ENCODE results near the gene TACC2.

TACC2 gene

GRCh38 chr10:122182308-122182707 is 193.3 kb downstream of the TACC2 start:
- no peak overlapping the region for H3K4me3 ChIP-seq (replicated peaks; ENCODE audit: low read depth, low read length)
- DNase-seq (ENCODE audit: extremely low read depth, low read depth): no peak
- TF ChIP-seq, protein P1, sequence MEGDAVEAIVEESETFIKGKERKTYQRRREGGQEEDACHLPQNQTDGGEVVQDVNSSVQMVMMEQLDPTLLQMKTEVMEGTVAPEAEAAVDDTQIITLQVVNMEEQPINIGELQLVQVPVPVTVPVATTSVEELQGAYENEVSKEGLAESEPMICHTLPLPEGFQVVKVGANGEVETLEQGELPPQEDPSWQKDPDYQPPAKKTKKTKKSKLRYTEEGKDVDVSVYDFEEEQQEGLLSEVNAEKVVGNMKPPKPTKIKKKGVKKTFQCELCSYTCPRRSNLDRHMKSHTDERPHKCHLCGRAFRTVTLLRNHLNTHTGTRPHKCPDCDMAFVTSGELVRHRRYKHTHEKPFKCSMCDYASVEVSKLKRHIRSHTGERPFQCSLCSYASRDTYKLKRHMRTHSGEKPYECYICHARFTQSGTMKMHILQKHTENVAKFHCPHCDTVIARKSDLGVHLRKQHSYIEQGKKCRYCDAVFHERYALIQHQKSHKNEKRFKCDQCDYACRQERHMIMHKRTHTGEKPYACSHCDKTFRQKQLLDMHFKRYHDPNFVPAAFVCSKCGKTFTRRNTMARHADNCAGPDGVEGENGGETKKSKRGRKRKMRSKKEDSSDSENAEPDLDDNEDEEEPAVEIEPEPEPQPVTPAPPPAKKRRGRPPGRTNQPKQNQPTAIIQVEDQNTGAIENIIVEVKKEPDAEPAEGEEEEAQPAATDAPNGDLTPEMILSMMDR (IDR thresholded peaks at IDR 0.05; ENCODE audit: low read depth, low read length, missing control alignments): no peak

DNA sequence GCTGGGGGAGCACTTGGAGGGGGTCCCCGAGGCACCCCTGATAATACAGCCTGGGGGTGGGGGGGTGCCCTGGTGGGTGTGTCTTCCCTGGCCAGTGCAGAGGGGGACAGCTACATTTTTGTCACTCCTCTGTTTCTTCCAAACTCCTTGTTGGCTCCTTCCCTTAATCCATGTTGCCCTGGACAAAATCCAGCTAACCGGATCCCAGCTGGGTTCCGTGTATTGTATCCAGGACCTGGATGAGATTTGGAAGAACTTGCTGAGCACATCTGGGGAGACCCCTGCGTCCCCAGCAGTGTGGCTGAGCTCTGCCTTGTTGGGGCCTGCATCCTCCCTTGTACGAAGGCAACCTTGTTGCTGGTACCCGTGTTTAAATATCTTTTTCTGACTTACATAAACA is 195.3 kb downstream of the TACC2 start:
- no peak for DNase-seq (ENCODE audit: extremely low read depth, low read depth)
- no peak overlapping the region for H3K4me3 ChIP-seq (replicated peaks; ENCODE audit: low read depth, low read length)
- TF ChIP-seq, protein P1 (IDR thresholded peaks at IDR 0.05; ENCODE audit: low read depth, low read length, missing control alignments): no peak

- TF ChIP-seq, protein P1 (IDR thresholded peaks at IDR 0.05; ENCODE audit: low read depth, low read length, missing control alignments): no peak
- no peak for DNase-seq (ENCODE audit: extremely low read depth, low read depth)
- H3K4me3 ChIP-seq (replicated peaks; ENCODE audit: low read depth, low read length): no peak overlapping the region
Measured at GRCh38 chr10:122185643-122186042, 196.7 kb downstream of the TACC2 start.

GRCh38 chr10:122186816-122187810 is 198.2 kb downstream of the TACC2 start:
- no peak overlapping the region for H3K4me3 ChIP-seq (replicated peaks; ENCODE audit: low read depth, low read length)
- TF ChIP-seq, protein P1 (IDR thresholded peaks at IDR 0.05; ENCODE audit: low read depth, low read length, missing control alignments): no peak
- no peak for DNase-seq (ENCODE audit: extremely low read depth, low read depth)

DNA sequence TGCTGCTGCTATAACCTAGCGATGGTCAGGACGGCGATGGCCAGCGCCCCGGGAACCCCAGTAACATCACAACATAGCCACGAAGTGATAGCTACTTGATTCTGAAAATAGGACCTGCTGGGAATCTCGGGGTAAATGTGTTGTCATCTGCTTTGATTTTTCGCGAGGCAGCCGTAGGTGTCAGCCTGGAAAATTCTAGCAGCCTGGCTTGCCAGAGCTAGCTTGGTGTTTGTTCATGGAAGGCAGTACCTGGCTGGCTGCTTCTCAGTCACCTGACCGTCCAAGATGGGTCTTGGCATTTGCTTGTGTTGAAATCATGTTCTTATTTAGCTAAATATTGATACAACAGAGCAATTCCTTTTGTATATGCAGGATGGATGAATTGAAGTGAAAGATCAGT is 199.7 kb downstream of the TACC2 start:
- TF ChIP-seq, protein P1 (IDR thresholded peaks at IDR 0.05; ENCODE audit: low read depth, low read length, missing control alignments): no peak
- no peak for DNase-seq (ENCODE audit: extremely low read depth, low read depth)
- no peak overlapping the region for H3K4me3 ChIP-seq (replicated peaks; ENCODE audit: low read depth, low read length)

DNA sequence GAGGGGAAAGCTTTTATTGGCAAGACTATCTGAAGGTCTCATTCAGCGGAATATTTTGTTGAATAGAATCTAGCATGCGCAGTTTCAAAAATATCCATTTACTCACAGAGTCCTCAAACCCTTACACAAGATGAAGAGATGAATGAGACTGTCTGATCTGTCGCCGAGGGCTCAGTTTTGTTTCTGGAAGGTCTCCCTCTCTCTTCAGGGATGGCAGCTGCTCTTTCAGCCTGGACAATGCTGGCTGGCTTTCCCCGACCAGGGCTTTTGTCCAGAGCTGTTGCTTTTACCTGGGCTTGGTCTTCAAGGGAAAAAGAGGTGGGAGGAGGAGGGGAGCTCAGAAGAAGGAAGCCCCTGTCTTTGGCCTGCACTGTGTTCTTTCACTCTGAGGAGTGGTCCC is 200.2 kb downstream of the TACC2 start:
- TF ChIP-seq, protein P1 (IDR thresholded peaks at IDR 0.05; ENCODE audit: low read depth, low read length, missing control alignments): no peak
- no peak overlapping the region for H3K4me3 ChIP-seq (replicated peaks; ENCODE audit: low read depth, low read length)
- DNase-seq (ENCODE audit: extremely low read depth, low read depth): no peak
